ENCODE results near the gene FKBP1A.

- no peak for TF ChIP-seq POLR2A (IDR thresholded peaks at IDR 0.05)
- no peak for TF ChIP-seq CTCF (IDR thresholded peaks at IDR 0.05)
Observed at GRCh38 chr20:1378735-1379125, 14.1 kb downstream of the FKBP1A start.
